ENCODE data around the gene SCYGR8.
"Not testable (repeated sequence)": the region's sequence is repeated elsewhere in the genome, so short reads cannot be mapped to it uniquely, and the experiment has no call there.

SCYGR8 gene

GRCh38 chr2:227710986-227711385 lies 34.7 kb upstream of the SCYGR8 start:
- TF ChIP-seq CTCF (IDR thresholded peaks at IDR 0.05): no peak
- Histone ChIP-seq H3K4me3 (no peak overlapping the region), H3K27ac (no peak overlapping the region)
- no peak for DNase-seq (ENCODE audit: low spot score)

DNA sequence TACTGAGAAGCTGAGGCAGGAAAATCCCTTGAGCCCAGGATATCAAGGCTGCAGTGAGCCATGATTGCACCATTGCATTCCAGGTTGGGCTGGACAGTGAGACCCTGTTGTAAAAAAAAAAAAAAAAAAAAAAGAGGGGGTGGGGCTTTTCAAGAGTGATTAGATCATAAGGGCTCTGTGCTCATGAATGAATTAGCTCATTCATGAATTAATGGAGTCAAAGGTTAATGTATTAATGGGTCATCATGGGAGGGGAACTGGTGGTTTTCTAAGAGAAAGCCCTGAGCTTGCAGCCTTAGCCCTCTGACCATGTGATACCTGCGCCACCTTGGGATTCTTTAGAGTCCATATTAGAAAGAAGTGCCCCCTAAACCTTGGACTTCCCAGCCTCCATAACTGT lies 32.4 kb upstream of the SCYGR8 start:
- Histone ChIP-seq H3K4me3 (no peak overlapping the region), H3K27ac (no peak overlapping the region)
- DNase-seq (ENCODE audit: low spot score): no peak
- TF ChIP-seq CTCF (IDR thresholded peaks at IDR 0.05): no peak

GRCh38 chr2:227716501-227716900 lies 29.2 kb upstream of the SCYGR8 start:
- no peak for DNase-seq (ENCODE audit: low spot score)
- Histone ChIP-seq H3K4me3 (no peak overlapping the region), H3K27ac (peak overlapping the region in 1 of 2 donors; percentile 30)
- TF ChIP-seq CTCF (IDR thresholded peaks at IDR 0.05): no peak

DNA sequence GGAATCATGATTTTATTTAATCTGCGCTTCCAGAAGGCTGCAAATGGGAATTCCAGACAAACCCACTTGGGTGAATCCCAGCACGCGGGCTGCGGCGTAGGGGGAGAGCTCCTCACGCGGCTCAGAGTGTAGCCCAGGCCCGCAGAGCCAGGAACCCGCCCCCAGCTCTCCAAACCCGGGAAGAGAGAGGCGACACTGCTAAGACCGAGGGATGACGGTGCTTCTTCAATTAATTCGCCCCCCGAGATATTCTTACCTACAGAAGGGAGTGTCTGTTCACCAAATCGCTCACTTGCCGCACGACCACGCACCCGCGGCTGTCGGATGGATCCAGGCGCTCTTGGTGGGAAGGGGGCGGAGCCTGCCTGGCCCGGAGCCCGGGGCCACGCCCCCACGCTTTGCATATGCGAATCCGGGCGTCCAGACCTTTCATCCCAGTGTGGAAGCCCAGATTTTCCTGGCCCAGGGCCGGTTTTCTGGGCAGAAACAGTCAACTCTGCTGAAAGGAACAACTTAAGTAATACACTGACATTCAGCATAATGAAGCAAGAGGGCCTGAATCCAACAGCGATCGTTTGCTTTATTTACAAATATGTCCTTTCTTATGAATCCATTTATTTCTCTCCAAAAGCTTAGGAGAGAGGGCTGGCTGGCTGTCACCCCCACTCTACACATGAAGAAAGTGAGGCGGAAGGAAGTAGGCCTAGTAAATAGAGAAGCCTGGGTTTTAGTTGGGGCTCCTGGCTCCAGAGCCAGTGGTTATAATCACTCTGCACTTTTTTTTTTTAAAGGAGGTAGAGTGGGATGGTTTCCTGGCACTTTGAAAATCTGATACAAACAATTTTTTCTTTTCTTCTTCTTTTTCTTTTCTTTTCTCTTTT lies 27.8 kb upstream of the SCYGR8 start, which contains the start of gene SLC19A3:
Gene SLC19A3 (minus strand): TSS at position 342 of the 881 bp plus-strand sequence. CDS start 15,710 bp downstream, outside the sequence.
- H3K27ac ChIP-seq: peak within 1 kb of the TSS; percentile 51 to 71
- peak within 1 kb of the TSS; percentile 62 for H3K4me3 ChIP-seq
- TF ChIP-seq CTCF (IDR thresholded peaks at IDR 0.05): no peak
- peak; percentile 91 for DNase-seq (ENCODE audit: low spot score)

- no peak for DNase-seq (ENCODE audit: low spot score)
- Histone ChIP-seq H3K4me3 (no peak overlapping the region), H3K27ac (no peak overlapping the region)
- no peak for TF ChIP-seq CTCF (IDR thresholded peaks at IDR 0.05)
These were observed 26.1 kb upstream of the SCYGR8 start for GRCh38 chr2:227719641-227720040.

DNA sequence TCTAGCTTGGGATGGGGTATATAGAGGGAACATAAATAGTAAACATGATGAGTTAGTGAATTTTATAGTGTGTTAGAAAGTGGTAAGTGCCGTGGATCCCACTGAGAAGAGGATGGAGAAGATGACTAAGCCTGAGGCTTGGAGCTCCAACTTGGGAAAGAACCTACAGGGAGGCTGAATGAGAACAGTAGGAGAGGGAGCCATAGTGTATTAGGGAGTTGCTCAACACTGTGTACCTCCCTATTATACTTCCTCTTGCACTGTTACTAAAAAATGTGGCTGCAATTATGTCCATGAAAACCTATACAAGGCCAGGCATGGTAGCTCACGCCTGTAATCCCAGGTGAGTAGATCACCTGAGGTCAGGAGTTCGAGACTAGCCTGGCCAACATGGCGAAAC lies 25.0 kb upstream of the SCYGR8 start:
- Histone ChIP-seq H3K27ac (no peak overlapping the region), H3K4me3 (no peak overlapping the region)
- no peak for TF ChIP-seq CTCF (IDR thresholded peaks at IDR 0.05)
- DNase-seq (ENCODE audit: low spot score): no peak

- not testable (repeated sequence) for DNase-seq (ENCODE audit: low spot score); H3K27ac ChIP-seq; H3K4me3 ChIP-seq
These were observed 22.9 kb upstream of the SCYGR8 start for GRCh38 chr2:227722821-227723220.

All from coronary artery (tissue), 2 donors.